ENCODE data around the gene TLR4.

TLR4 gene

DNA sequence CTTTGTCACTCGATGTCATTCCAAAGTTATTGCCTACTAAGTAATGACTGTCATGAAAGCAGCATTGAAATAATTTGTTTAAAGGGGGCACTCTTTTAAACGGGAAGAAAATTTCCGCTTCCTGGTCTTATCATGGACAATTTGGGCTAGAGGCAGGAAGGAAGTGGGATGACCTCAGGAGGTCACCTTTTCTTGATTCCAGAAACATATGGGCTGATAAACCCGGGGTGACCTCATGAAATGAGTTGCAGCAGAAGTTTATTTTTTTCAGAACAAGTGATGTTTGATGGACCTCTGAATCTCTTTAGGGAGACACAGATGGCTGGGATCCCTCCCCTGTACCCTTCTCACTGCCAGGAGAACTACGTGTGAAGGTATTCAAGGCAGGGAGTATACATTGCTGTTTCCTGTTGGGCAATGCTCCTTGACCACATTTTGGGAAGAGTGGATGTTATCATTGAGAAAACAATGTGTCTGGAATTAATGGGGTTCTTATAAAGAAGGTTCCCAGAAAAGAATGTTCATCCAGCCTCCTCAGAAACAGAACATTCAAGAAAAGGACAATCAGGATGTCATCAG, 11.3 kb downstream of the TLR4 start:
- DNase-seq (ENCODE audit: low spot score): no peak

DNA sequence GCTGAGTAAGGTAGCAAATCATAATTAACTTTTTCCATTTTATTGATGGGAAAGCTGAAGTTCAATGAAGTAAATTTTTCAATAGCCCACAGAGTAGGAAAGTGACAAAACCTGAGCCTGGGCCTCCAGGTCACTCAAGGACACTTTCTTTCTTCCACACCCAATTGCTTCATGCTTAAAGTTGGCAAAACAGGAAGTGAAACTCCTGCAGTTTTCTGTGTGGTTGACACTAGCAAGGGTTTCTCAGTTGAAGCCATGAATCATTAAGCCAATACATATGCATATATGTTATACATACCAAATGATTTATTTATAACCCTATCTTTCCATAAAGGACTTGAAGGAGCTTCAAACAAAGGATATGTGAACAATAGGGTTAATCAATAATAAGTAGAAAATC, 13.9 kb downstream of the TLR4 start:
- DNase-seq (ENCODE audit: low spot score): no peak

DNA sequence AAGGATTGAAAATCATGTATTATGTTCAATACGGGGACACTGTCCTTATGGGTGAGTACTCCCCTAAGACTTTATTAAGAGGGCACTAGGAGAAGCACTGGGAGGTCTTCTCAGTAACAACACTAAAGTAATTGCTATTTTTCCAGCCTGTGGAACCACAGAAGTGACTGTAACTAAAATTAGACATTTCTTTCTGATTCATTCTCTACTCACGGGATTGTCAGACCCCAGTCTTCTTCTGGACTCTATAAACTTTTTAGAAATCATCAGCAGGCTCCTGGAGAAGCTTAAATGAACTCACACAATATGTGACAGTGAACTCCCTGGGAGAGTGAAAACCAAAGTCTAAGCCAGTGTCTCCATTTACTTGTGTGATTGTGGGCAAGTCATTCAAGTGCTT, 14.5 kb downstream of the TLR4 start:
- no peak for DNase-seq (ENCODE audit: low spot score)

DNA sequence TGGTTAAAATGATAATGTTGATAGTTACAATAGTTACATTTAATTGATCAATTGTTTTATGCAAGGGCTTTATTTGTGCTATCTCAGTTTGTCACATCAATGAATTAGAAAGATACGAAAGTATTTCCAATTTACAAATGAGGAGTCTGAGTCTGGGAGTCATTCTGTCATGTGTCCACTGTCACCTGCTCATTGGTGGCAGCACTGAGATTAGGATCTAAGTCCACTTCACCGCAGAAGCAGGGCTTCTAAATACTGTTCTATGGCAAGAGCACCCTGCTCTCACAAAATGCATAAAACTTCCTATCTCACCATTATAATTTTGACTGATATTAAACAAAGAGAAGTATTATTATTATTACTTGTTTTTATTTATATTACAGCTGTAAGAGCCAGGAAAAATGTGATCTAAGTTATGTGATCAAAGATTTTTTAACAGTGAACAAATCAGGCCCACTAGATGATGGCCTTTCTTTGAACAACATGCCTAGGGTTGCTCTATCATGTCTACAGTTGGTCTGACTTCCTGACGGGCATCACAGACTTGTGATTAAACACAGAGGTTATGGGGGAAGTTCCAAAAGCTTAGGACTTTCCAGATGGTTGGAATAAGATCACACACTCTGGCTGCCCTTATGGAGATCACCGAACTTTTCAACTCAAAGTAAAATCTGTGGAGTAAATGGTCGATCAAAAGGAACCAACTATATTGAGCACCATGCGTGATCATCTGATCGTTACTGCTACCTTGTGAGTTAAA, 15.1 kb downstream of the TLR4 start:
- DNase-seq (ENCODE audit: low spot score): no peak

DNA sequence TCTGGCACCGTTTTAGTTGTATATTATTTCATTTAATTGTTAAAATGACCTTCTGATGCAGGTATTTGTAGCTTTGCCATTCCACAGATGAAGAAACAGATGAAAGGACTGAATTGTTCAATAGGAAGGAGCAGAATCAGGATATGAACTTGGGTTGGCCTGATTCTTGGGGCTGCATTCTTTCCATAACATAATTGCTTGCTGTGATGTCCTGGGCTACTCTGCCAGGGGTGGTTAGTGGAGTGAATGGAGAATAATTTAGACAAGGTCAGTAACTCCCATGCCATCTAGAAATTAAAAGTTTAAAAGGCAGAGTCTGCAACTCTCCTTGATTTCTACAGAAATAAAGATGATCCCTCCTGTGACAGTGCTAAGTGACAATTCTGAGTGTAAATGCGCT, 15.9 kb downstream of the TLR4 start:
- no peak for DNase-seq (ENCODE audit: low spot score)

DNA sequence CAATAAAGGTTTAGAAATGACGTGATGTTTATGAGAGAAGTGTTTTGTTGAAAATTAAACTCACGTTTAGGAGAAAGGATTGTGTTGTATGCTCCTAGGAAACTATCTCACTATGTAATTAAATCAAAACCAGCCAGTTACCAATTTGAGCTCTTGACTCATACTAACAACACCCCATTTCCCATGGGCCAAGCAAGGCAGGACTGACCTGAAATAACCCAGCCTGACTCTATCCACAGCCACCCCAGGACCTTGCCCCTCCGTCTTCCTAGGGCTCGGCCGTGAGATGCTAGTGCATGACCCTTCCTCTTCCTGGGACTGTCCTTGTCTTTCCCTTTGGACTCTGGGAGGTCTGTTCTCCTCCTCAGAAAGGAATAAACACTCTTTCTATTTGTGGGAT, 16.4 kb downstream of the TLR4 start:
- no peak for DNase-seq (ENCODE audit: low spot score)

DNA sequence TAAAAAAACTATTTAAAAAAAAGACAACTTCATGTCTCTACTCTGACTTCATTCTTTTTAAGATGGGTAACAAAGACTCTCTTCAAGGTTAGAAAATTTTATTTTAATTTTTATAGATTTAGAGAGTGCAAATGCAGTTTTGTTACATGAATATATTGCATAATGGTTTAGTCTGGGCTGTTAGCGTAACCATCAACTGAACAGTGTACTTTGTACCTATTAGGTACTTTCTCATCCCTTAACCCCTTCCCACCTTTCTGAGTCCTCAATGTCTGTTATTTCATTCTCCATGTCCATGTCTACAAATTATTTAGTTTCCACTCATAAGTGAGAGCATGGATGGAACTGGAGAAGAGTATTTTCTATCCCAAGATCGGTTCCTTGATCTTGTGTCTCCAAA, 16.8 kb downstream of the TLR4 start:
- DNase-seq (ENCODE audit: low spot score): no peak

DNA sequence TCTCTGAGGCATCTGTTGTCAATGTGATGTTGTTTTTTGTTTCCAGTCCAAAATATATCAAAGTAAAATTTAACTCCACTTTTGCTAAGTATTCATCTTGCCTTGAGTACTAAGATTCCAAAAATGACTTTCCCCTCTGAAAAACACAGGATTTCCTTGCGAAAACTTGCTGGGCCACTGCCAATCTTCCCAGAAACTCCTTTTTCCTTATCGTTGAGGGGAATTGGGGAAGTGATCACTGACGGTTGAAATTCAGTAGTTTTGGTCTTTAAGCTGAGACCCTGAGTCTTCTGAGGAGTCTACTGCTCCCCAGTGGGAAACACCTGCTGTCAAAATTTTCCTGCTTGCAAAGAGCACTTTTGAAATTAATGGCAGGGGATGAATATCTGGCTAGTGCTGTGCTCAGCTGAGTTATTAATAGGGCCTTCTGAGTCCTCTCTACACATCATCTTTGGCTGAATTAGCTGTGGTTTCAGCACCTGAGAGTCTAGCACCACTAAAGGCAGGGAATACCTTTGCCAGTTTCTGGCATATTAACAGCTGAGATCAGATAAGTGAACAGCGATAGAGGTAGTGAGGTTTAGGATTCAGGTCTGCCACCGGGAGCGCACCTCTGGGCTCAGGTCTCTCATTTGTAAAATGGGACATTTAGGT, 18.0 kb downstream of the TLR4 start:
- DNase-seq (ENCODE audit: low spot score): no peak

DNA sequence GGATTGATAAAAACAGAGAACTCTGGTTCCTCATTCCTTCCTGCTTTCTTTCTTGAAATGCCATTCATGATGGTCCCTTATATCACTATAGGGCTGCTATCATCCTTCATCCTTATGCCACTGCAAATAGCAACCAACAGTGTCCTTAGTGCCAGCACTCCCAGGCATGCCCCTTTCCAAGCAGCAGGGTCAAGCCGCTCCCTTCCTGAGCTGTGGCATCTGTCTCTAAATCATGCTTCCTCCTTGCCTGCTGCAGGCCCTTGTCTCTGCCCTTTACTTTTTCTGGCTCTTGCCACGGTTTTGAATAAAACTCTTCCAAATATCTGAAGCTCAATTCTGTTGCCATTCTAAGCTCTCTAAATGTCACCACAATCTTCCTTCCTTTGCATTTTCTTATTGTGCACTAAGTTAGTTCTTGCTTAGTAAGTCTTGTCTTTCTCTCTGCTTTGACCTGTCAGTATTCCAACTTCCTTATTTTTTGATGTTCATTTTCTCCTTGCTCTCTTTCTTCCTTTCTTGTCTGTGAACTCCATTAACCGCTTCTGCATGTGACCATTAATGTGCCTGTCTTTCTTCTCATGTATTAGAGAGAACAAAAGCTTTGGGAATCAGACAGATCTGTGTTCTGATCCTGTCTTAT, 19.9 kb downstream of the TLR4 start:
- no peak for DNase-seq (ENCODE audit: low spot score)

DNA sequence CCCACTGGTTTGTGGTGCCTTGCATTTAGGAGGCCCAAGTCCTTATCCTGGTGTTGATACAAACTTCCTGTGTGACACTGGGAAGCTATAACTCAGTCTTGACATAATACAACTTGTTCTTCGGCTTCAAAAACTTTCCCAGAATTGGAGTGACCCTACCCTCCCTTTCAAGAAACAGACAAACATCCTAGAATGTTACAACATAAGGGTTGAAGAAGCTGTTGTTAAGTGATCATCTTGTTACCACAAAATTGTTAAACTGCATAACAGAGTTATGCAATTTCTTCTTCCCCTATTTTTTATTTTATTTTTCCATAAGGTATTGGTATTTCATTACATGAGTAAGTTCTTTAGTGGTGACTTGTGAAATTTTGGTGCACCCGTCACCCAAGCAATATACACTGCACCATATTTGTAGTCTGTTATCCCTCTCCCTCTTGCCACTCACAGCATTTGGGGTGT, 21.3 kb downstream of the TLR4 start:
- DNase-seq (ENCODE audit: low spot score): no peak

DNA sequence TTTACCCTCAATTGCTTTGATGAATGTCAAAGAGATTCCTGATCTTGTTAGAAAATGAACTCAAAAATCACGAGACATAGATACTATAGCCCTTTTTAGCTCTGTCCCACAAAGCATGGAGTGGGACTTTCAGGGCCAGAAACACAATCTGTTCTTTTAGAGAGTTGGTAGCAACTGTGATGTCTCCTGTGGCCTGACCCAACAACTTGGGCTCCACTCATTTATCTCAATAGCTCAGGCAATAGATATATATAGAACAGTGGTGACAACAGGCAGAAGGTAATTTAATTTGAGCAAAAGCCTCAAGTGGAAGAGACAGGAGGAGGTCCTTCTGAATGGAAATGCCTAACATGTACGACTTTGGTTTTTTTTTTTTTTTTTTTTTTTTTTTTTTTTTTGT, 25.2 kb downstream of the TLR4 start:
- no peak for DNase-seq (ENCODE audit: low spot score)

DNA sequence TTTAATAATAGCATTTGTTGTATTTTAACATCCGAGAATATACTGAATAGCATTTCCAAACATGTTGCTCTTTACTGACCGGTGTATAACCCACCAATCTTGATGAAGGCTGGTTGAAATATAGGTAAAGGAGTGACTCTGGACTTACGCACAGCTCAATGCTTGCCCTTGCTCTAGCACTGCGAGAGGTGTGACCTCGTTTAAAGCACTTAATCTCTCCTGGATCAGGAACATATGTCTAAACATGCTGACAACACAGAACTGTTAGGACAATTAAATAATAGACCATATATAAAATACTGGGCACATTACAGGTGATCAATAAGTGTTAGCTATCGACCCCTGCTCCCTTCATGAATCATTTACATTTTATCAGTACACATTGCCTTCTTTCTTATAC, 28.3 kb downstream of the TLR4 start:
- no peak for DNase-seq (ENCODE audit: low spot score)

DNA sequence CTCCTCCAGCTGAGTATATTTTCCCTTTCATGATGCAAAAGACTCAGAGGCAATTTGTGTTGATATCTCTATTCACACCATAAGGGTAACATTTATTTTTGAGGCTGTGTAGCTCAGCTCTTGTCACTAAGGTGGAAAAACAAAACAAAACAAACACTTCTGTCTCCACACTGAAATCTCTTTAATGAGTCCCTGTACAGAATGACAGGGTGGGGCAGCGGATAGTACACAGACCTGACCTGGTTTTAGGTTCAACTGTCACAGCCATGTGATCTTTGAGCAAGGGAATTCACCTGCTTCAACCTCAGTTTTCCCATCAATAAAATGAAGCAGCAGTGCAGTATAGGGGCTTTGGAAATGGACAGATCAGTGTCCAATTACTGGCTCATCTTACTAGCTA, 29.3 kb downstream of the TLR4 start:
- DNase-seq (ENCODE audit: low spot score): no peak

DNA sequence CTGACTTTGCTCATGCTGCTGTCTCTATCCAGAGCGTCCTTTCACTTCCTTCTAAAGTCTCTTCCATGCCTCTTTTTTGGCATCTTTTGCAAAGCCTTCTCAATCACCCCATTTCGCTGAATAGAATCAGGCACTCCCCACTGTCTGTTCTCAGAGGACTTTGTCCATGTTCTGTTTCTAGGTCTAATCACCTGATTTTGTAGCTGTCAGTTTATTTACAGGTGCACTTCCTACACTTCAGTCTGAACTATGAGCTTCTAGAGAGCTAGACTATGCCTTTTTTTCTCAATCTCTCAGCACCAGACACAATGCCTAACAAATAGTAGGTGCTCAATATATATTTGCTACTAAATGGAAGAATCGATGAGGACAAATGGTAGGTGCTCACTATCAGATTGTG, 29.9 kb downstream of the TLR4 start:
- no peak for DNase-seq (ENCODE audit: low spot score)

DNA sequence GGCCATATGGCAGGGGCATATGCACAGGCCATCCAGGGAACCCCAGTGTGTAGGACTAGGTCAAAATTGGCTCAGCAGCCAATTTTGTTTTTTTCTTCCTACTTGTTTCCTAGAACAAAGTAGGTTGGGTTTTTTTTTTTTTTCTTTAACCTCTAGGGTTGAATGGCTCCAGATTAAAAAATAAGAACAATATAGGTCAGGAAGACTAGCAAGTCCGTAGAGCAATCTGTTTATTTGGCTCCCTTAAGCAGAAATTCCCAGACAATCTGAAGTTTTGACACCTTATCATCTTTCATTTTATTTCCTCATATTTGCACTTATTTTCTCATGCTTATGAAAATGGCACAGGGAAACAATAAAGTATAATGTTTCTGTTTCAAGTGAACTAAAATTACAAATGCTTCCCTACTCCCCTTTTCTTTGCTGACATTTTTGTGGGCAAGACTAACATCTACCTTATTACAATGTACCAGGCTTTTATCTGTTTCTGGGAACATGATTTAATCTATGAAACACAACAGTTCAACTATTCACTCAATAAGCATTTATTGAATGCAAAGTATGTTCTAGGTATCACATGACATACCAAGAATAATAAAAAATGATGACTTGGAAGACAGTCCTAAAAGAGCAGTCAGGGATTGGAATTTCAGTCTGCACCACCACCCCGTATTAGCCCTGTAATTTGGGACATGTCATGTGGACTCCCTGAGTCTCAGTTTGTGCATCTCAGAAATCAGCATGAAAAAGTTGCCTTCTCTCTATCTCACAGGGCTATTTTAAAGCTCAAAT, 30.5 kb downstream of the TLR4 start:
- no peak for DNase-seq (ENCODE audit: low spot score)

DNA sequence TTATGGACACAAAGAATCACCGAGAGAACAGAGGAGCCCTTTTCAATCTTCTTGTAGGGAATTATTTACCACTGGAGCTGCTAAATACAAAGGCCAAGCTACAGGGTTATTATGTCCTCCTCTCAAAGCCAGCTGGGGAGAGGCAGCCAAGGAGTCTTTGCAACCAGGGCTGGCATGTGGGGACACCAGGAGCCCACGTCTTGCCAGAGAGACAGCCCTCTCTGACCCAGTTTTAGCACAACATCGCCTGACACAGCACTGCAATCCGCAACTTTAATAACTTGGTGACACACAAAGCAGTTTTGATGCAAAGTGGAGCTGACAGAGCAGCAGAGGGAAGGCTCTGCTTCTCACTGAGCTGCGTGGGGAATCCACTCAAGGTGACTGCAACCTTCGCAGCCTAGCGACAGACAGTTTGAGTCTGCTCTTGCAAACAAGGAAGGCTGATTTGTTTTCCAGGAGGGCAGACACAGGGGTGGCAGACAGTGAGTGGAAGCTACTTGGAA, 33.6 kb downstream of the TLR4 start:
- DNase-seq (ENCODE audit: low spot score): no peak

DNA sequence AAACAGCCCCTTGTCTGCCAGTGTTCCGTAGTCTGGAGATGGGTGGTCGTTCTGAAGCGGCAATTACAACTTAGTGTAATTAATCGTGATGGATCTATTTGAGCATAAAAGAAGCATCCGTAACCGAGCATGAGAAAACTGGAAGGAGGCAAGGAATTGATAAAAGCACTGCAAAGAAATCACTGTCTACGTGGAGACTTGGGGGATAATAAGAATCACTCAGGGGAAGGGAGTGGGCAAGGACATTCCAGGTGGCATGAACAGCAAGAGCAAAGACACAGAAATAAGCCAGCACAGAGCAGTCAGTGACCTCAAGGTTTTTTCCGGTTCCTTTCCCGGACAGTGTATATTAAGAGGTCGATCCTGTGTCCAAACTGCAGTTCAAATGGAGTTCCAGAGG, 35.0 kb downstream of the TLR4 start:
- DNase-seq (ENCODE audit: low spot score): no peak

DNA sequence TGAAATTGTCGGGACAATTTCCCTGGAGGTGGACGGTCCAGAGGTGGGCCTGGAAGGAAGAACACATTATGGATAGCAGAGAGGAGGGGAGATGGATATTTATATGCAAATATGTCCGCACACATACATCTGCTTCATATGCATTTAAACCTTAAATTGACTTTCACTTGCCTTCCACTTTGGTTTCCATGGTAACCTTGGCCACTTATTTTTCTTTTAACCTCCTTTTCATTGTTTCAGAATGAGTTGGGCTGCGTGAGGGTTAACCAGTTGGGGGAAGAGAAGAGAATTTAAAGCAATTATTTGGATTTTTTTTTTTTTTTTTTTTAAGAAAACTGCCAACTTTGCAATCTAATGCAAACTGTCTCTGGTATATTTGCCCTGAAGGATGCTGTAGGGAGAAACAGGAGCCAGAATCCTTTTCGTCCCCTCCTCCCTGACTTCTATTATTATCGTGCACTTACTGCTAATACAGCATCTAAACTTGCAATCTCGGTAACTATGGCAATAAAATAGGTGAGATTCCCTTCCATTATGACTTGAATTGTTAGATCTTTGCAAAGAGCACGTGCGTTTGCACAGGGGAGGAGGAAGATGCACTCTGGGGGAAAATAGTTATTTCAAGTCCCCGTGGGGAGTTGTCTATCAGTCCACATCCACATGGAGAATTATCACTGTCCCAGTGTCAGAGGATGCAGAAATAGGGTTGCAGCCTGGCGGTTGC, 35.6 kb downstream of the TLR4 start:
- no peak for DNase-seq (ENCODE audit: low spot score)

DNA sequence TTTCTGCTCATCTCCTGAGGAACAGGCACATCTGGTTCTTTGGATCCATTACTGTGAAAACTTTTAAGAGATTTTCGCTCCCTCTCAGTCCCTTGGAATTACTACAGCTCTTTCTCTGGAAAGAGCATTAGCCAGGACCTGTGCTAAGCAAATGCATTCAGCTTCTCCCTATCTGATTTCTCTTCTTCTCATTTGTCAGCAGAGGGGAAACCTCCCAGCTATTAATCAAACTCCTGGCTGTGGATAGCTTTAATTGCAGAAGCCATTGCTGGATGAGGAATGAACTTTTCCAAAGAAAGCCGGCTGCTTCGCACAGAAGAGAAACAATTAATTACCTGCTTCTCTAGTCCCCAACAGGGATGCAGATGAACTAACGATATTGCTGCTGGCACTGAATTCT, 37.9 kb downstream of the TLR4 start:
- DNase-seq (ENCODE audit: low spot score): no peak

DNA sequence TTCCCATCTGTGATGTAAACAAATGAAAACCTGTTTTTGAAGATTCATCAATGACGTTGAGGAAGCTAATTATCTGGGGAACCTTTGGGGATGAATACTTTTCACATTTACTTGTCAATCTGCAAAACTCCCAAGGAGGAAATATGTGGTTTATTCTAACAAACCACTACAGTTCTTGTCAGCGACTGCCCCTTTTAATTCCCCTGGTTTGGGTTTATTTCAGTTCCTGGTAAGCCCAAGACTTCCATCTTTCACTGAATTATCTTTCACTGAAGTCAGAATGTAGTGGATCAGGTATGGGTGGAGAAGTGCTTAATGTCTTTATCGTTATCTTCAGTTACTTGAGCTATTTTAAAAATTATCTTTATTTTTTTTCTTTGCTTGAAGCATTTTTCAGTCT, 40.2 kb downstream of the TLR4 start:
- no peak for DNase-seq (ENCODE audit: low spot score)

DNA sequence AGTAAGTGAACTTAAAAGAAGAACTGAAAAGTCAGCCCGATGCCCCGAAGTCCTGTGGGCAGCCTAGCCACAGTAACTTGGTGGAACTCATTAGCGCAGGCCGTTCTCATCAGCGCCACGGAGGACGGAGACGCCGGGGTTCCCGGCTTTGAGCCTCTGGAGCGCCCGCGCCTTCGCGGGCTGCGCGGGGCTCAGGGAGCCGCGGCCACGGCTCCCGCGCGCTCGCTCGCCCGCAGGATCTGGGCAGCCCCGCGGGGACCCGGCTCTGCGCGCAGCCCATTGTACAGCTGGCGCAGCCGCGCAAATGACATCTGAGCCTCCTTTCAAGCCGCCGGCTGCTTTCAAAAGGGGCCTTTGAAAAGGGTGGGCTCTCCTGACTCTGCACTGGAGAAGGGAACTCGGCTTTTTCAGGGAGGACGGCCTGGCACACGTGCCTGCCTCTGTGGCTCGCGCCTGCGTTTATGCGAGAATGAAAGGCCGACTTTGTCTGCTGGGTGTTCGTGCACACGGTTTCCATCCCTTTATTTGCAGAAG, 40.7 kb downstream of the TLR4 start:
- DNase-seq (ENCODE audit: low spot score): no peak
